NCI-H1417 (cell line): ENCODE results near the gene CLDN20.

ENCODE experiments used
- DNase-seq, 3 experiments: peaks; one replicate each; lab custom pipeline; 2025; lab: John Stamatoyannopoulos, UW

Gene CLDN20

DNA sequence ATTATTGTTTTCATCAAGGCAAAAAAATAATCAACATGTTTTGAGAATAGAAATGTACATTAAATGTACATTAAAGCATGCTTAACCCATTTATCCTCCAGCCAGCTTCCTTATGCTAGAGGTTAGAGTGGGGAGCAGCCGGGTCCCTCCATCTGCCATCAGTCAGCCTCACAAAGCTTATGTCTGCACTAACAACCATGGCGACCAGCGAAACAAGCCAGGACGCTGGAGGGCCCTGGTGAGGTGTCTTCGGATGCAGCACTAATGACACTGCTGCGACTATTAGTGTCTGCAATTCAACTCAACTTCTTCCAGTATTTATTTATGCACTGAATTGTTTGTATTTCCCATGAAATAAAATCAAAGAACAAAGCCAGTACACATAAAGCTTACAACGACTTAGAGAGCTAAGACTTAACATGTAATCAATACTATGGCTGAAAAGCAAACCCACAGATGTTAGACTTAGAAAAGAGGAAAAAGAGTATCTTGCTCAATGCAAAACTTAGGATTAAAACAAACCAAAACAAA is 6.8 kb downstream of the CLDN20 start:
- peak in 1 of 3 experiments; percentile 55 for DNase-seq

DNA sequence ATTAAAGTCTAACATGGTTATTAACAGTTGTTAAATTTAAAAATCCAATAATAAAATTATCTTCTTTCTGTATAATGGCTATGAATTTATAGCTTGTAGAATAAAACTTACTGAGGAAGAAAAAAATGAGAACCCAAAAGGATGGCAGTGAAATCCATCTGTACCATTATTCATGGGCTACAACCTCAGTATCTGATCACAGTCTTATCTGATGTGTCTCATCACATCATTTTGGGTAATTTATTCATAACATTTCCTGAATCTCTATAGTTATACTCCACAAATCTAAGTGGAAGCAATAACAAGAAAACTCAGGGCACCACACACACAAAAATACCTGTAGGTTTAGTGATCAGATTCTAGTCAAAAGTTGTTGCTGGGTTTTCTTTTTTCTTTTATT is 7.3 kb downstream of the CLDN20 start:
- no peak for DNase-seq

GRCh38 chr6:155272353-155273232 is 8.8 kb downstream of the CLDN20 start:
- DNase-seq = peak in 1 of 3 experiments; percentile 53

- DNase-seq = peak in 1 of 3 experiments; percentile 50
Observed at GRCh38 chr6:155273431-155273830, 9.6 kb downstream of the CLDN20 start.

- no peak for DNase-seq
Observed at GRCh38 chr6:155274106-155274505, 10.3 kb downstream of the CLDN20 start.

- DNase-seq = no peak
Observed at GRCh38 chr6:155274533-155274932, 10.7 kb downstream of the CLDN20 start.

DNA sequence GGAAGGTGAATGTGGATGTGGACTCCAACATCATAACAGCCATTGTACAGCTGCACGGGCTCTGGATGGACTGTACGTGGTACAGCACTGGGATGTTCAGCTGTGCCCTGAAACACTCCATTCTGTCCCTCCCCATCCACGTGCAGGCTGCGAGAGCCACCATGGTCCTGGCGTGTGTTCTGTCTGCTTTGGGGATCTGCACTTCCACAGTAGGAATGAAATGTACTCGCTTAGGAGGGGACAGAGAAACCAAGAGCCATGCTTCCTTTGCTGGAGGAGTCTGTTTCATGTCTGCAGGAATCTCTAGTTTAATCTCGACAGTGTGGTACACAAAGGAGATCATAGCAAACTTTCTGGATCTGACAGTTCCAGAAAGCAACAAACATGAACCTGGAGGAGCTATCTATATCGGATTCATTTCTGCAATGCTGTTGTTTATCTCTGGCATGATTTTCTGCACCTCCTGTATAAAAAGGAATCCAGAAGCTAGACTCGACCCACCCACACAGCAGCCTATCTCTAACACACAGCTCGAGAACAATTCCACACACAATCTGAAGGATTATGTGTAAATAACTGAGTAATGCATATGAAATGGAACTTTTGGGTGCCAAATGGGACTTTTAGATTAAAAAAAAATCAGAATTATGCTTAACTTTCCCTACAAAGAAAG is 12.1 kb downstream of the CLDN20 start:
- no peak for DNase-seq

GRCh38 chr6:155276638-155277037 is 12.8 kb downstream of the CLDN20 start:
- DNase-seq = no peak

DNA sequence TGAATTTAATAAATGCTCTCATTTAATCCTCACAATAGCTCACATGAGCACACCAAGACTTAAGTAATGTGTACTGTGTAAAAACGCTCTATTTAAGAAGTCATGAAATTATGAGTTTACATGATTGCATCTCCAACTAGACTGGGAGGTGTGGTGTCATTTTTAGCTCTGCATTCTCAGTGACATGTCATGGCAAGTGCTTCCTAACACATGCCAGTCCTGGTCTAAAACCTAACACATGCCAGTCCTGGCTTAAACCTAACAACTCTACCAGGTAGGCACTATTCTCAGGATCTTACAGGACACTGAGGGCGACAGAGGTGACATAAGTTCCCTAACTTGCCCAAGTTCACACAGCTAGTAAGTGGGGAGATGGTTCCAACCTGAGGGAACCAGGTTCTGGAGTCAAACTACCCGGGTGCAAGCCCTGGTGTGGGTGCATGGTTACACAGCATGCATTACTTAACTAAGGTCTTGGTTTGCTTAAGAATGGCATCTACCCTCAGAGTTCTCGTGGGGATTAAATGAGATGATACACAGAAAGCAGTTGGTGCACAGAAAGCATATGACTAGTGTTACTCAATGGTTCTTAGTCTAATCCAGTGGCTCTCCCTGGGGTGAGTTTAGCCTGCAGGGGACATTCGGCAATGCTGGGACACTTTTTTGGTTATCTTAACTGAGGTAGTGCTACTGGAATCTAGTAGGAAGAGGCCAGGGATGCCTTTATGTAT is 14.7 kb downstream of the CLDN20 start:
- DNase-seq = no peak

DNA sequence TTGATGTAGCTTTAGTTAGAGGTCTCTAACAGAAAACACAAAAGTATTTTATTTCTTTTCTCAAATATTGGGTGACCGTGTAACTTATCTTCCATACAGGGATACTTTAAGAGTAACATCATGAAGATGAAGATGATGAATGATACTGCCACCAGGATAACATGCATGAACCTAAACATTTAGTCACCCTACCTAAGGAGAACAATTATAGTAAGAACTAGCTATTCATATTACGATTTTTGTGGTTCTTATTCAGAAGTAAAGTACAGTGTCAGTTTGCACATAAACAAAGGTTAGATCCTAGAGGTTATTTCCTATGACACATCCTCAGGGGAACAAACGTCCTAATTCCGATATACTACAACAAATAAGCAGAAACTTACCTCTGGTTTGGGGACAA is 21.0 kb downstream of the CLDN20 start:
- DNase-seq = no peak

- DNase-seq = peak in 2 of 3 experiments; percentile 45 to 67
Observed at GRCh38 chr6:155287762-155288161, 23.9 kb downstream of the CLDN20 start.

GRCh38 chr6:155290491-155290890 is 26.7 kb downstream of the CLDN20 start:
- DNase-seq = no peak

- no peak for DNase-seq
Observed at GRCh38 chr6:155291291-155291690, 27.5 kb downstream of the CLDN20 start.

DNA sequence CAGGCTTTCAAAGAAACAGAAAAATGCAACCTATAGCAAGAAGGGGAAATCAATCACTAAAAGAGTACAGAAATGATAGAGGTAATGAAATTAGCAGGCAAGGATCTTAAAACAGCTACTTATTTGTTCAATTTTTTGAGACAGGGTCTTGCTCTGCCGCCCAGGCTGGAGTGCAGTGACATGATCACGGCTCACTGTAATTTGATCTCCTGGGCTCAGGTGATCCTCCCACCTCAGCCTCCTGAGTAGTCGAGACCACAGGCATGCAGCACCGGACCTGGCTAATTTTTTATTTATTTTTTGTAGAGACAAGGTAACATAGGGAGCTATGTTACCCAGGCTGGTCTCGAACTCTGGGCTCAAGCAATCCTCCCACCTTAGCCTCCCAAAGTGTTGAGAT is 28.9 kb downstream of the CLDN20 start:
- DNase-seq = no peak

GRCh38 chr6:155297669-155298068 is 33.9 kb downstream of the CLDN20 start:
- DNase-seq = no peak

GRCh38 chr6:155301867-155302266 is 38.1 kb downstream of the CLDN20 start:
- no peak for DNase-seq

DNA sequence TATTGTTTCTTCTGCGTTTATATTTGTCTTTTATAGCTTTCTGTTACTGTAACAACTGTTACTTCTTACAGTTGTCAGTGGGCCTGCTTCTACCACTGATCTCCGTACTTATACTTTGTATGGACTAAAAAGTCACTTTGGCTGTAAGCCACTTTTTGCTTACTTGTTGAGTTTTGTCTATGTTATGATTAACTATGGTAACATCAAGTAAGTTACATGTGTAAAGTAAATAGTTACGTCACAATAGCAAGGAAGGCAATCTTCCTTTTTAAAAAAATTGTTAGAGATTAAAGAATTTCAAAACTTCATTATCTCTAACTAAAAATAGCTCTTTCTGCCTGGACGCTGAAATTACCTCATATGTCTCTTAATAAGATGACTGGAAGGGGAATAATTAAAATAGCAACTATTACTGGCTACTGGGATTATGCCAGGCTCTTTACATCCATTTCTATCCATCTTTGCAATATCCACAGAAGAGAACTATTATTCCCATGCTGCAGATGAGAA is 39.6 kb downstream of the CLDN20 start:
- no peak for DNase-seq

DNA sequence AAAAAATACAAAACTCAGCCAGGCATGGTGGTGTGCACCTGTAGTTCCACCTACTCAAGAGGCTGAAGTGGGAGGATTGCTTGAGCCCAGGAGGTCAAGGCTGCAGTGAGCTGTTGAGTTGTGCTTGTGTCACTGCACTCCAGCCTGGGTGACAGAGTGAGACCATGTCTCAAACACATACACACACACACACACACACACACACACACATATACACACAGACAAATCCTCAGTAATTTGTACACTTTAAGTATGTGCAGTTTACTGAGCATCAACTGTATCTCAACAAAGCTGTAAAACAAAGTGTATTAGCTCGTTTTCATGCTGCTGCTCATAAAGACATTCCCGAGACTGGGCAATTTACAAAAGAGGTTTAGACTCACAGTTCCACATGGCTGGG is 43.1 kb downstream of the CLDN20 start:
- DNase-seq = no peak

- DNase-seq = no peak
Observed at GRCh38 chr6:155309150-155309549, 45.3 kb downstream of the CLDN20 start.

- no peak for DNase-seq
Observed at GRCh38 chr6:155310596-155310995, 46.8 kb downstream of the CLDN20 start.

- no peak for DNase-seq
Observed at GRCh38 chr6:155311086-155311485, 47.3 kb downstream of the CLDN20 start.

- DNase-seq = no peak
Observed at GRCh38 chr6:155311583-155311982, 47.8 kb downstream of the CLDN20 start.
